NCI-H2029 treated with DMSO at 0.1 percent for 48 hours (cell line): Measurements from ENCODE around the gene LMX1B.
"Not testable (repeated sequence)": the region's sequence is repeated elsewhere in the genome, so short reads cannot be mapped to it uniquely, and the experiment has no call there.

Source experiments
- DNase-seq: peaks from one replicate; lab custom pipeline; 2025; lab: John Stamatoyannopoulos, UW

Gene LMX1B

DNA sequence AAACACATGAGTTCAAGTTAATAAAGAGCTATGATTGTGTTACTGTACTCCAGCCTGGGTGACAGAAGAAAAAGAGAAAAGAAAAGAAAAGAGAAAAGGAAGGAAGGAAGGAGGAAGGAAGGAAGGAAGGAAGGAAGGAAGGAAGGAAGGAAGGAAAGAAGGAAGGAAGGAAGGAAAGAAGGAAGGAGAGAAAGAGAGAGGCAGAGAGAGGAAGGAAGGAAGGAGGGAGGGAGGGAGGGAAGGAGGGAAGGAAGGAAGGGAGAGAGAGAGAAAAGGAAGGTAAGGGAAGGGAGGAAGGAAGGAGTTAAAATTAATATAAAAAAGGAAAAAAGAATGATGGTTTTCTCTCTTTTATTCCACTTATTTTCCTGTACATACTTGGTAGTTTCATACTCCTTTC lies 101.7 kb downstream of the LMX1B start:
- no peak for DNase-seq

DNA sequence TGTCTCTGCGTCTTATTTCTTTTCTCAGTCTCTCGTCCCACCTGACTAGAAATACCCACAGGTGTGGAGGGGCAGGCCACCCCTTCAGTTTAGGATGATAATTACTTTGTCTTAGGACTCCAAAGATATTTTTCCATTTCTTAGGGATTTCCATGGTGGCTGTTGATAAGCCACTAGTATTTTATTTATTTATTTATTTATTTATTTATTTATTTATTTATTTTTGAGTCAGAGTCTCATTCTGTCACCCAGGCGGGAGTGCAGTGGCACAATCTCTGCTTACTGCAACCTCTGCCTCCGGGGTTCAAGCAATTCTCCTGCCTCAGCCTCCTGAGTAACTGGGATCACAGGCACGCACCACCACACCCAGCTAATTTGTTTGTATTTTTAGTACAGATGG lies 103.7 kb downstream of the LMX1B start:
- DNase-seq = not testable (repeated sequence)

DNA sequence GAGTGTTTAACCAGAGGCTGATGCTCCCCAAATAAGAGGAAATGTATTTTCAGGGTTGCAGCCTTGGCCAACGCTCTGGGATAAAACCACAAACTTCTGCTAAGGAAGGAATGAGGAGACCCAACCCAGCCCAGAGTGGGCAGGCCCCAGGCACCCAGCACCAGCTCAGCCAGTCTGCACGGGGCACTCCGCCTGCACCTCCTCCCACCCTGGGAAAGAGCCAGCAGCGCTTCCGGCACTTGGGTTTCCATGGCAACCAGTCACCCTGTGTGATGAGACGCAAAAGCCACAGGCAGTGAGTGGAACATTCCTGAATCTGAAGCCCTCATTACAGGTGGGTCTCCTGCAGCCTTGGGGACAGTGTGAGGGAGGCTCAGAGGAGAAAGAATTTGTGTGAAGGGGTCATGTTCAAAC lies 105.9 kb downstream of the LMX1B start:
- peak; percentile 34 for DNase-seq

DNA sequence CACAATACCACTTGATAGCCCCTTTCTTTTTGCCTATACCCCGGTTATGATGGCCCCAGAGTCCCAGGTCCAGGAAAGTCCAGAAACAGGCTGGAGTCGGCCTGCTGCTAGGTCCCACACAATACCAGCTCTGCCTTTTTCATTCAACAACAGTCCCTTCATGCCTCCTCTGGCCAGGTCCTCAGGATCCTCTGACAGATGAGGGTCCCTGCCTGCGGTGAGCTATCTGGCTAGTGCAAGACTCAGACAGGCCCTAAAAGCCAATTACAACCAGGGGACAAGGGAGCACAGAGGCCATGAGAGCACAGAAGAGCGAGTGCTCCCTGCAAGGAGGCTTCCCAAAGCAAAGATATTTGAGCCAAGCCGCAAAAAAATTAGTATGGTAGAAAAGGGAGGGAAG lies 106.3 kb downstream of the LMX1B start:
- no peak for DNase-seq

DNA sequence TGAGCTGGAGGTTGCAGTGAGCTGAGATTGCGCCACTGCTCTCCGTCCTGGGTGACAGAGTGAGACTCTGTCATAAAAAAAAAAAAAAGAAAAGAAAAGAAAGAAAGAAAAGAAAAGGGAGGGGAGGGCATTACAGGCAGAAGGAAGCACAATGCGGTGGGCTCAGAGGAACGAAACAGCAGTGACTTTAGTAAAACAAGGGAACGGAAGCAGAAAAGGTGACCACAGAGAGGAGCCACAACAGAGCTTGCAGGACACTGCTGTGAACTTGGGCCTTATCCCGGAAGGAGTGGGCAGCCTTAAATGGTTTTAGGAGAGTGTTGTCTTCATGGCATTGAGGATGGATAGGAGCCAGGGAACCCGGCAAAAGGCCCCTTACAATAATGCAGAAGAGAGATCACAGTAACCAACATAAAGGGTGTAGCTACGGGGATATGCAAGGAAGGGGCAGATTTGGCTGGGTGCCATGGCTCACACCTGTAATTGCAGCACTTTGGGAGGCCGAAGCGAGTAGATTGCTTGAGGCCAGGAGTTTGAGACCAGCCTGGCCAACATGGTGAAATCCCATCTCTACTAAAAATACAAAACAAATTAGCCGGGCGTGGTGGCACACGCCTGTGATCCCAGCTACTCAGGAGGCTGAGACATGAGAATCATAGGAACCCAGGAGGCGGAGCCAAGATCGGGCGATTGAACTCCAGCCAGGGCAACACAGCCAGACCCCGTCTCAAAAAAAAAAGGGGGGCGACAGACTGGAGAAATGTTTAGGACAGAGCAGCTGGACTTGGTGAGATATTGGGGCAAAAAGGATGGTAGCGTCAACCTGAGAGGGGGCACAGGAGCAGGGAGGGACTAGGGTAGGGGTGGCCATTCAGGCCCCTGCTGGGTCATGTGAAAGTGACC lies 107.2 kb downstream of the LMX1B start:
- DNase-seq = no peak

DNA sequence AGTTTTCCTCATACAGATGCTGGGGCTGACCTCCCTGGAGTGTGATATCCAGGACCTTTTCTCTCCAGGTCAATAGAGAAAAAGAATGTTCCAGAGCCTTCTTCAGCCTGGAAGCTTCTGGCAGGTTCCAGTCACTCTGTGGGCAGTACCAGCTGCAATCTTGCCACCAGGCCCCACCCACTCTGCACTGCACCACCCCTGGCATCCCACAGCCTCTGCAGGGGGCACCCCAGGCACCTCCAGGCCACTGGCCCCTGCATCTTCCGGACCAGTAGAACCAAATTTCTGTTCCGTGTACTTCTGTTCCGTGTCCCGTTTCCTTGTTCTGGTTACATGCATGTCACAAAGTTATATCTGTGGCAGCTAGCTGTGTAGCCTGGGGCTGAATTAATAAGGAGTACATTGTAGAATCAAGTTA lies 107.8 kb downstream of the LMX1B start:
- DNase-seq = no peak

DNA sequence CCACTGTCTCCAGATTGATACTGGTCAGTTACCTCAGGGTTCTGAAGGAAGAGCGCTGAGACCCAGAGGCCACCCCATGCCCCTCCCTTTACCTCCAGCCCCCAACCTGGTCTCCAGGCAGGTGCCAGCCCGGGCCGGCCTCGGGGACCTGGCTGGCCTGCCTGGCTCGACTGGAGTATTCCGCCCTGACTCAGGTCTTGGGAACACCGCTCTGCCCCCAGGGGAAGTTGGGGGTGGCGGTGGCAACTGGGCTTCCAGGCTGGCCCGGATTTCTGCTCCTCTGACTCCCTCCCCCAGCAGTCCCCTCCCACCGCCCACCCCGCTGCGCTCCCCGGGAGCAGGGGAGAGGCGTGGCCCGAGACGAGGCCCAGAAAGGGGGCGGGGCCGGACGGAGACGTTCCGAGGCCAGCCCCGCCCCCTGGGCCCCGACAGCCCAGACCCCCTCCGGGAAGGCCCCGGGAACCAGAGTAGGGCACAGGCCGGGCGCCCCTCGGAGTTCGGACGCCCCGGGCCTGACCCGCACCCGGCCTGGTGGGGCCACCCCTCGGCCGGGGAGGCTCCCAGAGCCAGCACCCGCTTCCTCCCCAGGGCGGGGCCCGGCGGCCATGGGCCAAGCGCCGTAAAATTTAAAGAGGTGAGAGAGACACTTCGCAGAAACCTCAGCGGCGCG lies 108.7 kb downstream of the LMX1B start:
- no peak for DNase-seq

DNA sequence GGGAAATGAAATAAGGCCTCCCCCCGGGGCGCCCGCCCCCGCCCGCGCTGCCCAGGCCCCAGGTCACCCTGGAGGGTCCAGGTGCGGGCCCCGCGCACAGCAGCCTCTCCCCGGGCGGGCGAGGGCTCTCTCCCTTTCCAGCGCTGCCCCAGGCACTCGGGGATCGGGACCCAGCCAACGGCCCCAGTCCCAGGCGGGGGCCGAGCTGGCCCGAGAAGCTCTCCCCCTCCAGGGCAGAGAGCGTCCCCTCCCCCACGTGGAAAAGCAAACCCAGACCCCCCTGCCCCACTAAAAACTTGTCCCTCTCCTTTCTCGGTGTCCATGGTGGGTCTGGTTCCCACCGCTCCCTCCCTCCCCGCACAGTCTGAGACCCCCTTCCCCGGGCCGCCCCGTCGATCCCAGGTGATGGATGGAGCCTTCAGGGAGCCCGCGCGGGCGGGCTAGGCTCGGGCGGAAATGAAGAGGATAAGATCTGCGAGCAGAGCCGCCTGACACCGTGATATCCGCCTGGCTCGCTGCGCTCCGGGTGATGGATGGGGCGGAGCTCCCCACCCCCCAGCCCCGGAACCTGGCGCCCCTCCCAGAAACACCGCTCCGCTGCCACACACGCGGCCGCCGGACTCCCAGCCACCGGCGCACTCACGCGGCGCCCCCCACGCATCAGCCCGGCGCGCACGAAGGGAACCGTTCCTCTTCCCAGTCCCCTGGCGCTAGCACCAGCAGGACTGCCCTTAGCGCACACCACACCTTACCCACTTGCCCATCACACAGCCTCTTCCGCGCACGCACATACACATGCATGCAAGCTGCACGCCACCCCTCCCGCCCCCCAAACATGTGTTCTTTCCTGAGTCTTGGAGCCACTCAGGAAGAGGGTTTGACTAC lies 109.4 kb downstream of the LMX1B start:
- no peak for DNase-seq

DNA sequence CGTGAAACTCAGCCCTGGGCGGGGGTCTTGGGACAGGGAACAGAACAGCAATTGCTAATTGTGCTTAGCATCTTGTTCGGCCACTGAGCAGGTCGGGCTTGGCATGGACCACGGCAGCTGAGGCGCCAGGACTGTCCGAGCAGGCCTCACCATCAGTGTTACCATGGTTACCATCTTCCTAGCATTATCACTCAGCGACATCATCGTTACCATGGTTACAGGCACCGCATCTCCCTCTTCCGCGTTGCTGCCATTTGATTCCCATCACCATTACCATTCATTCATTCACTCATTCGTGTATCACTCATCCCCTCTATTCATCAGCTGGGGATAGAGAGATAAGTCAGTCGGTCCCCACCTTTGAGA lies 110.1 kb downstream of the LMX1B start:
- DNase-seq = no peak

DNA sequence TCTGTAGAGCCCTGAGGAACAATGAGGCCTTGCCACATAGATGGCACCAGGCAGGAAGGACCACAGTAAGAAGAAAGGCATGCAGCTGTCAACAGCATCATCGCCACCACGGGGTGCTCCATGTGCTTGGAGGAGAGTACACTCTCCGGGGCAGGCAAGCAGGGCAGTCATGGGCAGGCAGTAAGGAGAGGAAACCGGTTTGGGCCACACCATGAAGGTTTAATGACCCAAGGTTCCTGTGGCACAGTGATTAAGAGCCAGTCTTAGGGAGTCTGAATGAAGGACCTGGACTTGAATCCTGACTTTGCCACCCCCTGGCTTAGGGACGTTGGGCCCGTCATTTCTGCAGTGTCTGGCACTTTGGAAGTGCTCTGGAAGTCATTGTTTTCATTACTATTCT lies 110.5 kb downstream of the LMX1B start:
- no peak for DNase-seq

DNA sequence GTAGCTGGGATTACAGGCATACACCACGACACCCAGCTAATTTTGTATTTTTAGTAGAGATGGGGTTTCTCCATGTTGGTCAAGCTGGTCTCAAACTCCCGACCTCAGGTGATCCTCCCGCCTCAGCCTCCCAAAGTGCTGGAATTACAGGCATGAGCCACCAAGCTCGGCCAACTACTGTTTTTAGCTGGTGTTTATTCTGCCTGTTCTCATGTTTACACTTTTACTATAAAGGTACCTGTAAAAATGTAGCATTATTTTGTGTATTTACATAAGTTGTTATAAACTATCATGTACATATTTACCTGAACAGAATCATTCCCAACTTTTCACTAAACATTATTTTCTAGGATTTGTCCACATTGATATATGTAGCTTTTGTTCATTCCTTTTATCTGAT lies 111.8 kb downstream of the LMX1B start:
- not testable (repeated sequence) for DNase-seq

DNA sequence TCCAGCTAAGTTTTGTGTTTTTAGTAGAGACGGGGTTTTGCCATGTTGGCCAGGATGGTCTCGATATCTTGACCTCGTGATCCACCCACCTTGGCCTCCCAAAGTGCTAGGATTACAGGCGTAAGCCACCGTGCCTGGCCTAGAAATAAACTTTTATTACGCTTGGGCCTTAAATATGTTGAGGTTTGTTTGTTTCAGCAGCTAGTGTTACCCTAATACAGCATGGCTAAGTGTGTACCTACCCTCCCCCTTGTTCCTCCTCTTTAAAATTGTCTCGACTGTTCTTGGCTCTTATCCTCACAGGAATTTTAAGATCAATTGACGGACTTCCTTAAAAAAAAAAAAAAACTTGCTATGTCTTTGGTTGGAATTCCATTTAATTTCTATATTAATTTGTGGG lies 114.5 kb downstream of the LMX1B start:
- not testable (repeated sequence) for DNase-seq

DNA sequence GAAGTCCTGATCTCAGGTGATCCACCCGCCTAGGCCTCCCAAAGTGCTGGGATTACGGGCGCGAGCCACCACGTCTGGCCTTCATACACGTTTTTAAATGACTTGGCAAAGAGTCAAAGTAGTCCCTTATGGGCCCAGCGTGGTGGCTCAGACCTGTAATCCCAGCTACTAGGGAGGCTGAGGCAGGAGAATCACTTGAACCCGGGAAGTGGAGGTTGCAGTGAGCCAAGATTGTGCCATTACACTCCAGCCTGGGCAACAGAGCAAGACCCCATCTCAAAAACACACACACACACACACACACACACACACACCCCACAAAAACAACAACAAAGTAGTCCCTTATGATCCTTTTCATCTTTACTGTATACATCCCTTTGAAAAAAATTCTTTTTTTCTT lies 116.9 kb downstream of the LMX1B start:
- DNase-seq = not testable (repeated sequence)

DNA sequence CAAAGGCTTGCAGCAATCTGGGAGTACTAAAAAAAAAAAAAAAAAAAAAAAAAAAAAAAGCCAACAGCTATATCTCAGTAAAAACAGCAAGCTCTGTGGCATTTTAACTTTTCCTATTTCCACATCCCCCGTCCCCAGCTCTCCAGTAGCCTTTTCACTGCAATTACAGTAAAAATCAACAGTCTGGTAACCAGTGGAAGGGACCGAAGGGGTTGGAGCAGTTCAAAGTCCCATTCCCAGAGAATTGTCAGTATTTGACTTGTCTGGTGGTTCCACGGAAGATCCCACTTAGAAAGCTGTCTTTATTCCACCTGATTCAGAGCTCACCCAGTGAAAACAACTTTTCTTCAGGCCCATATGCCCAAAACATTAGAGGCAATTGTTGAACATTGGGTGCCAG lies 119.3 kb downstream of the LMX1B start:
- DNase-seq = no peak

DNA sequence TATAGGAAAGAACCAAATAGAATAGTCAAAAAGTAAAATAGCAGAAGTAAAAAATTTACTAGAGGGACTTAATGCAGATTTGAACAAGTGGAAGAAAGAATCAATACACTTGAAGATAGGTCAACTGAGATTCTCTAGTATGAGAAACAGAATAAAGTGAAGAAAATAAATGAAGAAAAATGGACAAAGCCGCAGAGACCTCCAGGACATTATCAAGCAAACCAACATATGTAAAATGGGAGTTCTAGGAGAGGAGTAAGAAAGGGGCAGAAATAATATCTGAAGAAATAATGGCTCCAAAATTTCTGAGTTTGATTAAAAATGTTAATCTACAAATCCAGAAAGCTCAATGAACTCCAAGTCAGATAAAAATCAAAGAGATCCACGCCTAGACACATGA lies 121.1 kb downstream of the LMX1B start:
- DNase-seq = no peak

DNA sequence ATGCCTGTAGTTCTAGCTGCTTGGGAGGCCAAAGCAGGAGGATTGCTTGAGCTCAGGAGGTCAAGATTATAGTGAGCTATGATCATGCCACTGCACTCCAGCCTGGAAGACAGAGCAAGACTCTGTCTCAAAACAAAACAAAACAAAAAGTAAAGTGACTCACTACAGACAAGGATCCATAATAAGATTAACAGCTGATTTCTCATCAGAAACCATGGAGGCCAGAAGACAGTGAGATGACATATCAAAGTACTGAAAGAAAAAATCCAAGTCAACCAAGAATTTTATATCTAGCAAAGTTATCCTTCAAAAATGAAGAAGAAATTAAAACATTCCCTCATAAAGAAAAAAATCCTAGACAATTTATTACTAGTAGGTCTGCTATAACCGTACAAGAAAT lies 121.8 kb downstream of the LMX1B start:
- no peak for DNase-seq

DNA sequence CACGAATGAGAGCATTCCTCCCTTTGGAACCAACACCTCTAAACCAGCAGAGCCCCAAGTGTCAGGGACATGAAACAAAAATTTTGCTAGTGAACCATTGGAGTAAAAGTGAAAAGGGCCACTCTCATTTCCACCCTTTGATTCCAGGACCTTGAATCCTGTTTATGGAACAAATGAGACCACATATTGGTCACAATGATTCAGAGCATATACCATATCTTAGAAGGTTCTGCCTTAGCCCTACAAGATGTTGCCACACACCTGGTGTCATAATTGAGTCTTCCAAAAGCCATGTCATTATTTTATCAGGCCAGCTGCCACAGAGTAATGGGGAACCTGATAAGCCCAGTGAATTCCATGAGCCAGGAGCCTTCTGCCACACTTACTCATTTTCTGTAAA lies 124.8 kb downstream of the LMX1B start:
- DNase-seq = no peak

DNA sequence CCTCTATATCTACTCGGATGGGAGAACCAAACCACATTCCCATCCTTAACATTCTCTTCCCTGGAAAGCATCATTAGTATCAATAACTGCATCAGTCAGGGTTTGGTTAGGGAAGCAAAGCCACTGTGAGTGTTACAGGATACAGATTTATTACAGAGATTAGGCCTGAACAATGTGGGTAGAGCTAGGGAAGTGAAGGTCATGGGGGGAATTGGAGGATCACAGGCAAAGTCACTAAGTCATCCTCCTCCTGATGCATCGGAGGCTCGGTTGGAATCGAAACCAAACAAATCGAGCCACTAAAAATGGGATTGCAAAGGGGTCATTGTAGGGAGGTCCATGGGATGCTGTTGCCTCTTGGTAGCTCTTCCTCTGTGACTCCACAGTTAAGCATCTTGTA lies 129.3 kb downstream of the LMX1B start:
- no peak for DNase-seq

DNA sequence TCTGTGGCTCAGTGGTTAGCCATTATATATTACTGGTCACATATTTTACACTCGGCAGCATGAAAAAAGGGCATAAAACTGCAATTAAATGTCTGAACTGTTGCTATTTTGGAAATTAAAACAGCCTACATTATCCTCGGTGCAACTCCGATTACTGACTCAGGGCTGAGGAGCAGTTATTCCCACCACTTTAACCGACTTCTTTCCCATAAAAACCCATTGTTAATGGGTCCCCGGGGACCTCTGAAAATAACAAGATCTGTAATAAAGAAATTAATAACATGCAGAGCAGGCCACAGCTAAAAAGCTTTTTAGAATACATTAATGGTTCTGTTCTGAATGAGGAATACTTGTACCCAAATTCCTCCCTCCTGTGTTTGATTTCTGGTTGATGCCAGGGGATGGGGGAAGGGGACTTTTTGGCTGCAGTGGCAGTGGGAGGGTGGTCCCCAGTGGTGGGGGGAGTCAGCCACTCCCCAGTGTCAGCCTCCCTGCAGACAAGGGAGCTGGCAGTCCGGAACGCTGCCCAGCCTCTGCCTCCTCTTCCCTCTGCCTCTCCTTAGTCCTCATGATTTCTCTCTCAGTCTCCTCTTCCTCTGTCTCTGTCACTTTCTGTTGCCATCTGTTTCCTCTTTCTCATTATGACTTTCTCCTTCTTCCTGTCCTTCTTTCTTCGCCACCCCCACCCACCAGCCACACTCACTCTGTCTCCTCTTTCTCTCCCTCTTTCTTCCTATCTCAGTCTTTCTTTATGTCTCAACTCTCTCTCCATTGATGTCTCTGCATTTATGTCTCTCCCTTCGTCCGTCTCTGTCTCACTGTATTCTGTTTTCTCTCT lies 132.1 kb downstream of the LMX1B start:
- DNase-seq = no peak
